ENCODE results near the gene NAPA. TPM values are rescaled to one million over a fixed set of nuclear protein-coding genes. Genes with fewer than 3 reads are reported as not detected.

The NAPA gene
- total and polyA plus RNA-seq, 2 of the 13 experiments (the other 11 are each of a cell fraction or from before 2014, with no cell fraction given): 32.6 to 65.9 TPM

DNA sequence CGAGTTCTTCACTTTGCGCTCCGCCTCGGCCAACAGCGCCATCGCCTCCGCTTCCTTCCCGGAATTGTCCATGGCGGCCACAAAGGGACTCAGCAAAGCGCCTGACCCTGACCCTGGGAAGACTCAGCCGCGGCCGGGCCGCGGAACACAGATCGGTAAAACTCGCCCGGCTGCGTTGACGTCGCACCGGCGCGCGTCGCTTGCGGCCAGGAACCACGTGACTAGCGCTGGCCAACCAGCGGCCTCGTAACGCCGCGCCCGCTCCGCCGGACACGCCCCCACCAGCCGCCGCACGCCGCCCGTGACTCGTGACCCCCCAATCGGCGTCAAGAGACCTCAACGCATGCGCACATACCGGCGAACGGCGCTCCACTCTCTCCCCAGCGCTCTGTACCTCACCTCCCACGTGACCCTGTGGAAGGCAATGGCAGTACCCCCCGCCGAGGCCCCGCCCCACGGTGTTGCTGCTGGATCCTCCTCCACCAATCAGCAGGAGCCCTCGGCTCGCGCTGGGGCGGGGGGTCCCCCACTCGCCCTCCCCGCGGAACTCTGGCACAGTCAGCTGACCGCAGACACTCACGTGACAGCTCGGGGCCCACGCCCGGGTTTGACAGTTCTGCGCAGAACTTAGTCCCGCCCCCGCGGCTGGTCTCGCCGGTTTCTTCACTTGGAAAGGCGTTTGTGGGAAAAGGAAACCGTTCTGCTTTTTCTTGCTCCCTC lies at the start of gene NAPA (continued):
- TF ChIP-seq, protein P1, sequence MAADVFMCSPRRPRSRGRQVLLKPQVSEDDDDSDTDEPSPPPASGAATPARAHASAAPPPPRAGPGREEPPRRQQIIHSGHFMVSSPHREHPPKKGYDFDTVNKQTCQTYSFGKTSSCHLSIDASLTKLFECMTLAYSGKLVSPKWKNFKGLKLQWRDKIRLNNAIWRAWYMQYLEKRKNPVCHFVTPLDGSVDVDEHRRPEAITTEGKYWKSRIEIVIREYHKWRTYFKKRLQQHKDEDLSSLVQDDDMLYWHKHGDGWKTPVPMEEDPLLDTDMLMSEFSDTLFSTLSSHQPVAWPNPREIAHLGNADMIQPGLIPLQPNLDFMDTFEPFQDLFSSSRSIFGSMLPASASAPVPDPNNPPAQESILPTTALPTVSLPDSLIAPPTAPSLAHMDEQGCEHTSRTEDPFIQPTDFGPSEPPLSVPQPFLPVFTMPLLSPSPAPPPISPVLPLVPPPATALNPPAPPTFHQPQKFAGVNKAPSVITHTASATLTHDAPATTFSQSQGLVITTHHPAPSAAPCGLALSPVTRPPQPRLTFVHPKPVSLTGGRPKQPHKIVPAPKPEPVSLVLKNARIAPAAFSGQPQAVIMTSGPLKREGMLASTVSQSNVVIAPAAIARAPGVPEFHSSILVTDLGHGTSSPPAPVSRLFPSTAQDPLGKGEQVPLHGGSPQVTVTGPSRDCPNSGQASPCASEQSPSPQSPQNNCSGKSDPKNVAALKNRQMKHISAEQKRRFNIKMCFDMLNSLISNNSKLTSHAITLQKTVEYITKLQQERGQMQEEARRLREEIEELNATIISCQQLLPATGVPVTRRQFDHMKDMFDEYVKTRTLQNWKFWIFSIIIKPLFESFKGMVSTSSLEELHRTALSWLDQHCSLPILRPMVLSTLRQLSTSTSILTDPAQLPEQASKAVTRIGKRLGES (CRISPR knock-in tag; IDR thresholded peaks at IDR 0.05; ENCODE audit: borderline replicate concordance): no peak
- TF ChIP-seq POLR2AphosphoS2 (IDR thresholded peaks at IDR 0.05; ENCODE audit: low read depth, low read length) (no peak), PAWR (CRISPR knock-in tag; IDR thresholded peaks at IDR 0.05; ENCODE audit: borderline replicate concordance) (no peak), NFE2L1 (CRISPR knock-in tag; IDR thresholded peaks at IDR 0.05; ENCODE audit: borderline replicate concordance) (no peak), CEBPG (CRISPR knock-in tag; IDR thresholded peaks at IDR 0.05) (peak; percentile 22), ZNF761 (CRISPR knock-in tag; conservative IDR thresholded peaks at IDR 0.05) (no peak), ZFP36L2 (CRISPR knock-in tag; IDR thresholded peaks at IDR 0.05) (no peak), SETDB1 (CRISPR knock-in tag; IDR thresholded peaks at IDR 0.05; ENCODE audit: borderline replicate concordance) (no peak), KAT8 (CRISPR knock-in tag; IDR thresholded peaks at IDR 0.05) (peak; percentile 98), LCORL (IDR thresholded peaks at IDR 0.05) (no peak; the same call in 1 of the 2 replicates), LCORL (CRISPR knock-in tag; IDR thresholded peaks at IDR 0.05) (peak; percentile 58), ZNF674 (CRISPR knock-in tag; IDR thresholded peaks at IDR 0.05; ENCODE audit: low read depth) (no peak), ZNF367 (CRISPR knock-in tag; IDR thresholded peaks at IDR 0.05; ENCODE audit: borderline replicate concordance) (no peak), ZSCAN21 (CRISPR knock-in tag; IDR thresholded peaks at IDR 0.05; ENCODE audit: borderline replicate concordance) (no peak), SMAD1 (CRISPR knock-in tag; IDR thresholded peaks at IDR 0.05; ENCODE audit: borderline replicate concordance, low read depth) (0 out of 2 replicates have a peak, but pooled peaks have one; percentile 60), ZFP41 (CRISPR knock-in tag; IDR thresholded peaks at IDR 0.05; ENCODE audit: borderline replicate concordance) (no peak)
- TF ChIP-seq, protein P2, sequence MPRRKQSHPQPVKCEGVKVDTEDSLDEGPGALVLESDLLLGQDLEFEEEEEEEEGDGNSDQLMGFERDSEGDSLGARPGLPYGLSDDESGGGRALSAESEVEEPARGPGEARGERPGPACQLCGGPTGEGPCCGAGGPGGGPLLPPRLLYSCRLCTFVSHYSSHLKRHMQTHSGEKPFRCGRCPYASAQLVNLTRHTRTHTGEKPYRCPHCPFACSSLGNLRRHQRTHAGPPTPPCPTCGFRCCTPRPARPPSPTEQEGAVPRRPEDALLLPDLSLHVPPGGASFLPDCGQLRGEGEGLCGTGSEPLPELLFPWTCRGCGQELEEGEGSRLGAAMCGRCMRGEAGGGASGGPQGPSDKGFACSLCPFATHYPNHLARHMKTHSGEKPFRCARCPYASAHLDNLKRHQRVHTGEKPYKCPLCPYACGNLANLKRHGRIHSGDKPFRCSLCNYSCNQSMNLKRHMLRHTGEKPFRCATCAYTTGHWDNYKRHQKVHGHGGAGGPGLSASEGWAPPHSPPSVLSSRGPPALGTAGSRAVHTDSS (CRISPR knock-in tag; conservative IDR thresholded peaks at IDR 0.05): no peak
- TF ChIP-seq, protein P3, sequence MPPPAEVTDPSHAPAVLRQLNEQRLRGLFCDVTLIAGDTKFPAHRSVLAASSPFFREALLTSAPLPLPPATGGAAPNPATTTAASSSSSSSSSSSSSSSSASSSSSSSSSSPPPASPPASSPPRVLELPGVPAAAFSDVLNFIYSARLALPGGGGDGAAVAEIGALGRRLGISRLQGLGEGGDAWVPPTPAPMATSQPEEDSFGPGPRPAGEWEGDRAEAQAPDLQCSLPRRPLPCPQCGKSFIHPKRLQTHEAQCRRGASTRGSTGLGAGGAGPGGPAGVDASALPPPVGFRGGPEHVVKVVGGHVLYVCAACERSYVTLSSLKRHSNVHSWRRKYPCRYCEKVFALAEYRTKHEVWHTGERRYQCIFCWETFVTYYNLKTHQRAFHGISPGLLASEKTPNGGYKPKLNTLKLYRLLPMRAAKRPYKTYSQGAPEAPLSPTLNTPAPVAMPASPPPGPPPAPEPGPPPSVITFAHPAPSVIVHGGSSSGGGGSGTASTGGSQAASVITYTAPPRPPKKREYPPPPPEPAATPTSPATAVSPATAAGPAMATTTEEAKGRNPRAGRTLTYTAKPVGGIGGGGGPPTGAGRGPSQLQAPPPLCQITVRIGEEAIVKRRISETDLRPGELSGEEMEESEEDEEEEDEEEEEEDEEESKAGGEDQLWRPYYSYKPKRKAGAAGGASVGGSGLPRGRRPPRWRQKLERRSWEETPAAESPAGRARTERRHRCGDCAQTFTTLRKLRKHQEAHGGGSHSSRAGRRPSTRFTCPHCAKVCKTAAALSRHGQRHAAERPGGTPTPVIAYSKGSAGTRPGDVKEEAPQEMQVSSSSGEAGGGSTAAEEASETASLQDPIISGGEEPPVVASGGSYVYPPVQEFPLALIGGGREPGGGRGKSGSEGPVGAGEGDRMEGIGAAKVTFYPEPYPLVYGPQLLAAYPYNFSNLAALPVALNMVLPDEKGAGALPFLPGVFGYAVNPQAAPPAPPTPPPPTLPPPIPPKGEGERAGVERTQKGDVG (CRISPR knock-in tag; IDR thresholded peaks at IDR 0.05; ENCODE audit: borderline replicate concordance): no peak
- TF ChIP-seq, protein P4, sequence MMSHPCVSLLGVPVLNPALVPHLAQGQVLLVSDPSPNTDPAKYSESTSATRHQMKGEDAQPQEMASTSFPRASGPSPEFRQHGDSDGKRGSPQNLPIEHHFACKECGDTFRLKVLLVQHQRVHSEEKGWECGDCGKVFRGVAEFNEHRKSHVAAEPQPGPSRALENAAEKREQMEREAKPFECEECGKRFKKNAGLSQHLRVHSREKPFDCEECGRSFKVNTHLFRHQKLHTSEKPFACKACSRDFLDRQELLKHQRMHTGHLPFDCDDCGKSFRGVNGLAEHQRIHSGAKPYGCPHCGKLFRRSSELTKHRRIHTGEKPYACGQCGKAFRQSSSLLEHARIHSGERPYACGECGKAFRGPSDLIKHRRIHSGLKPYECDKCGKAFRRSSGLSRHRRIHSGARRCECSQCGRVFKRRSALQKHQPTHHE (CRISPR knock-in tag; IDR thresholded peaks at IDR 0.05; ENCODE audit: borderline replicate concordance): no peak
